HG02852 (cell line): Measurements from ENCODE around the gene FGD3.

ENCODE experiments used
- ATAC-seq: cut with Tn5 transposase; IDR thresholded peaks from one replicate; pipeline ENCODE4 v1.9.1; 2021; ENCODE audit warnings: mild to moderate bottlenecking, moderate library complexity; ENCODE audit not compliant: unreplicated experiment

Gene FGD3

GRCh38 chr9:93066978-93067603, 119.8 kb downstream of the FGD3 start:
- ATAC-seq: no peak

- ATAC-seq: no peak
Observed at GRCh38 chr9:93068956-93069355, 121.6 kb downstream of the FGD3 start.

DNA sequence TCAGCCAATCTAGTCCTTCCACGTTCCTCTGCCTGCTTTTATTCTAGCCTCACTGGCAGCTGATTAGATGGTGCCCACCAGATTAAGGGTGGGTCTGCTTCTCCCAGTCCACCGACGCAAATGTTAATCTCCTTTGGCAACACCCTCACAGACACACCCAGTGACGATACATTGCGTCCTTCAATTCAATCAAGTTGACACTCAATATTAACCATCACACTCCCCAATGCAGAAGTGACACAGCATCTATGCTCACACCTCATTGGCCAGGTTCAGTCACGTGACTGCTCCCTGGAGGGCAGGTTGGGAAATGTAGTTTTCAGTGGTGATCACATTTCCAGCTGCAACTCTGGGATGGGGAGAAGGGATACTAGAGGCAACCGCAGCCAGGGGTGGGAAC, 124.1 kb downstream of the FGD3 start:
- ATAC-seq: no peak

- ATAC-seq: no peak
Observed at GRCh38 chr9:93072383-93072795, 125.1 kb downstream of the FGD3 start.

- ATAC-seq: no peak
Observed at GRCh38 chr9:93076101-93076791, 128.9 kb downstream of the FGD3 start.

- ATAC-seq: no peak
Observed at GRCh38 chr9:93076792-93077128, 129.4 kb downstream of the FGD3 start.

GRCh38 chr9:93077367-93077766, 130.0 kb downstream of the FGD3 start:
- ATAC-seq: no peak

- ATAC-seq: no peak
Observed at GRCh38 chr9:93077811-93078210, 130.5 kb downstream of the FGD3 start.

DNA sequence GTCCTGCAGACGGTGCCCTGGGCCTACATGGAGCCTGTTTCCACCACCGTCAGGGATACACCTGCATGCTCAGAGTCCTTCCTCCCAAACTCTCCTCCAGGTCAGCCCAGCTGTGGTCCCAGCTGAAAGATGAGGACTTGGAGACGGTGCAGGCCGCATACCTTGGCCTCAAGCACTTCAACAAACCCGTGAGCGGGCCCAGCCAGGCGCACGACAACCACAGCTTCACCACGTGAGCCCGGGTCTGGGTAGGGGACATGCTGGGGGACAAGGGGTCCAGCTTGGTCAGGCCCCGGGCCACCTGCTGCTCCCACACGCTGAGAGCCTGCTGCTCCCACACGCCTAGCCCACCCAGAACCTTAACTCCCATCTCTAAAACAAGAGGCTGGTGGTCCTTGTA, 132.0 kb downstream of the FGD3 start:
- no peak for ATAC-seq

DNA sequence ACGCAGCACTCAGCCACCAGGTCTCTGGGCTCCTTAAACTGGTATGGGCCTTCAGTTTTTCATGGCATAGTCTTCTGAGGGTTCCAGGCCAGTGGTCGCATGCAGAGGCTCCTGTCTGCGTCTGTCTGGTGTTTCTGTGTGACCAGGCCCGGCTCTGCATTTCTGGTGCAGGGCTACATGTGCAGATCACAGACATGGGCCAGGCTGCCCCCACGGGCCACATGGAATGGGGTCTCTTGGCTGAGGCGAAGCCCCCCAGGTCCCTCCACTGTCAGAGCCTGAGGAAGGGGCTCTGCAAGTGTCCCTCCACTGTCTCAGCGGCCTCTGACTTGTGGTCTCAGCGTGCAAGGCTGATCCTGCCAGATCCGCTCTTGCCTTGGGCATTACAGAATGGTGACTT, 133.1 kb downstream of the FGD3 start:
- no peak for ATAC-seq

- ATAC-seq: no peak
Observed at GRCh38 chr9:93081081-93081529, 133.8 kb downstream of the FGD3 start.

GRCh38 chr9:93081931-93082330, 134.6 kb downstream of the FGD3 start:
- no peak for ATAC-seq

DNA sequence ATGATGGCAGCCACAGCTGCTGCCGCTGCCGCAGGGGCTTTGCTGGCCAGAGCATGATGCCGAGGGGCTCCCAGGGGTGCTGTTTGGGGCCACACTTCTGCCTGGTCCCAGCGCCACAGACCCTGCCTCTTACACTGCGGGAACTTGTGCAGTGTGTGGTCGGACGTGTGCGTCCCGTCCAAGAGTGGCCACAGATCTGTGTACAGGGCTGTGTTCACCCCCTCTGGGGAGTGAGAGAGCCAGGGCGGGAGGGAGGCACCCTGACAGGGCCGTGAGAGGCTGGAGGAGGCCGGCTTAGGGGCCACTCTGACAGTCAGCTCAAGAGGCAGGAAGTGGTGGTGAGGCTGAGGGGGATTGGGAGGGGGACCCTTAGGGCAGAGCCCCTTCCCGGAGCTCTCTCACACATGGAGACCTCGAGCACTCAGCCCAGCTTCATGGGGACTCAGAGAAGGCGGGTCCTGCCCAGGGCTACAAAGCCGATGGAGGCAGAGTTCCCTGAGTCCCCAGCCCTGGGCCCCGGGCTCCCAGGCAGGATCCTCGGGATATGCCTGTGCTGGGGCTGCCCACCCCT, 135.6 kb downstream of the FGD3 start:
- no peak for ATAC-seq

DNA sequence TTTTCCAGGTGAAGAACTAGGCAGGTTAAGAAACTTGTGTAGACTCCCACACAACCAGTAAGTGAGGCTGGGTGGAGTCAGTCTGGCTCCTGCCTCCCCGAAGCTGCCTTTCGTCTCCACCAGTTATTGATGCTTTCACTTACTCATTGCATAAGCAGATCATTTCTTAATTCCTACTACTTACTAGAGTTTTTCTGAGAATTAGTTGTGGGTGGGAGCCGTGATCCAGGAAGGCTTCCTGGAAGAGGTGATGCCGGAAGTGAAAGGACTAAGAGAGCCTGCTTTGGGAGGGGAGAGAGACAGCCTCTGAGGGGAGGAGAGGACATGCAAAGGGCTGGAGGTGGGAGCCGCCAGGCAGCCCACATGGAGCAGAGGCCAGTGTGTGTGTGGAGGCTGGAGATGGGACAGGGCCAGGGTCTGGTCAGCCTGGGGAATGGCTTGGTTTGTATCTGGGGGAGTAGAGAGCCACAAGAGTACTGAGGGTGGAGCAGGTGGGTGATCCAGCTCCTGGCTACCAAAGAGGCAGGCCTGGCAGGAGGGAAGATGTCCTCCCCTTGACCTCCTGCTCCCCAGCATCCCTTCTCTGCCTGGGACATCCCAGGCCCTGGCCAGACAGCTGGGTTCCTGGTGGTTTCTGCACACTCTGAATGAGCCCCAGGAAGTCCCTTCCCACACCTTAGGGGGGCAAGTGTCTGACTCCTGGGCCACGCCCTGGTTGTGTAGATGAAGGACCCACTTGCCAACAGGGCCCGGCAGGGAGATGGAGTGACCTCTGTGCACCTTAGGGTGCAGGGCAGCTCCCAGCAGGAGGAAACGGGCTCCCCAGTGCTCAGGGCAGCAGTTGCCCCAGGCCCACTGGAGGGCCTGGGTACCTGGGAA, 136.5 kb downstream of the FGD3 start:
- ATAC-seq: no peak

DNA sequence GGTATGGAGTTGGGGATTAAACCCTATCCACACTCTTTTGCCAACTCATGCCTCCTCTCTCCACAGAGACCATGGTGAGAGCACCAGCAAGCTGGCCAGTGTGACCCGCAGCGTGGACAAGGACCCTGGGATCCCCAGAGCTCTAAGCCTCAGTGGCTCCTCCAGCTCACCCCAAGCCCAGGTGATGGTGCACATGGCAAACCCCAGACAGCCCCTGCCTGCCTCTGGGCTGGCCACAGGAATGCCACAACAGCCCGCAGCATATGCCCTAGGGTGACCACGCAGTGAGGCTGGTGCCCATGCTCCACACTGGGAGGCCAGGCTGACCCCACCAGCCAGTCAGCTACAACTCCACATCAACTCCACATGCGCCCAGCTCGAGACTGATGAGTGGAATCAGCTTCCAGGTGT, 137.2 kb downstream of the FGD3 start:
- no peak for ATAC-seq

DNA sequence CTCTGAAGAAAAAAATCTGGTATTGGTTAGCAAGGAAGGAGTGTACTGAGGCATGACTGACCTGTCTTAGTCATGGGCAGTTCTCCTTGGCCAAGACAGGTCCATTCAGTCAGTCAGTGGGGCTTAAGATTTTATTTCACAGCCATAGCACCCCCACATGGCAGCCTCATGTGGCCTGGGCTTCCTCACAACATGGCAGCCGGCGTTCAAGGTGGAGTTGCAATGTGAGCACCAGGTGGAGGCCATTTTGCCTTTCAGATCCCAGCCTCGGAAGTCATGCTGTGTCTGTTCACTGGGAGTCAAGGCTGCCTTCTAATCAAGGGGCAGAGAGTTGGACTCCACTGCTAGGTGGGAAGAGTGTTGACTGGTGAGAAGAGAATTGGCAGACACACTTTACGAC, 138.4 kb downstream of the FGD3 start:
- no peak for ATAC-seq
